GM21619 (cell line): ENCODE data around the gene CIPC.

Experiments
- ATAC-seq: cut with Tn5 transposase; IDR thresholded peaks from one replicate; pipeline ENCODE4 v1.9.1; 2021; ENCODE audit not compliant: unreplicated experiment

The CIPC gene

GRCh38 chr14:77151245-77151644 lies 53.2 kb downstream of the CIPC start:
- ATAC-seq, result no peak

- ATAC-seq, result no peak
These were observed 54.0 kb downstream of the CIPC start for GRCh38 chr14:77151918-77152588.

- no peak for ATAC-seq
These were observed 55.7 kb downstream of the CIPC start for GRCh38 chr14:77153802-77154201.

GRCh38 chr14:77154421-77154820 lies 56.4 kb downstream of the CIPC start:
- ATAC-seq, result no peak

- ATAC-seq, result no peak
These were observed 57.0 kb downstream of the CIPC start for GRCh38 chr14:77155083-77155482.

DNA sequence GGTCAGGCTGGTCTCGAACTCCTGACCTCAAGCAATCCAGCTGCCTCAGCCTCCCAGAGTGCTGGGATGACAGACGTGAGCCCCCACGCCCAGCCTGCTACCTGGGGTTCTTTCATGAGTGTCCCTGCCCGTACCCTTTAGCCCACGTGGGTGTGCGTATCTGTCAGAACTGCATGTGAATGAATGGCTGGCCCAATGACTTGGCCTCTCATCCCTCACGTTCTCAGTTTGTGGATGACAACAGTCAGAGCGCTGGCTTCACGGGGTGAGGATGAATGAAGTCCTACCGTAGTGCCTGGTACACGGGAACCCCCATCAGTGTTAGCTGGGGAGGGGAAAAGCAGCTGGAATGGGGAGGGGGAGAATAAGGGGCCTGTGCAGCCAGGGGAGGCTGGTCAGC lies 59.7 kb downstream of the CIPC start:
- ATAC-seq, result no peak

DNA sequence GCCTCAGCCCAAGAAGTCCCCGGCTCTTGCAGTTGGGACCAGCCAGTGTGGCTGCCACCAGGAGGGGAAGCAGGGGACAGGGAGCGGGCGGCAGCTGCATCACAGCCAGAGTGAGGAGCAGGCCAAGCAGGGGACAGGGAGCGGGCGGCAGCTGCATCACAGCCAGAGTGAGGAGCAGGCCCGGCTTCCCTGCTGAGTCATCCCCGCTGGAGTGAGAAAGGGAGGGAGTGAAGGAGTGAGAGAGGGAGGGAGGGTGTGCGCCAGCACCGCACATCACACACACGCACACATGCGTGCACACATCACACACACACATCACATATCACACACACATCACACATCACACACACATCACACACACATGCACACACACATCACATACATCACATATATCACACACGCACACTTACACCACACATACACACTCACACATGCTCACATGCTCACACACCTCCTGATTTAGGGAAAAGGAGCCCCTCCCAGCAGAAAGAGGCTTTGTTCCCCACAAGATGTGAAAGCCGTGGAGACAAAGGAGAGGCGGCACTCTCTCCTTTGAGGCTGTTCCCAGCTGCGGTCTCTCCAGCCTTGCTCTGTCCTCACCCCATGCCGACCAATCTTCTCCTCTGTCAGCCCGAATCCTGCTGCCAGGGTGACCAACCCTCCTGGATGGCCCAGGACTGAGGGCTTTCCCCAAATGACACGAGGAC lies 60.3 kb downstream of the CIPC start:
- no peak for ATAC-seq

DNA sequence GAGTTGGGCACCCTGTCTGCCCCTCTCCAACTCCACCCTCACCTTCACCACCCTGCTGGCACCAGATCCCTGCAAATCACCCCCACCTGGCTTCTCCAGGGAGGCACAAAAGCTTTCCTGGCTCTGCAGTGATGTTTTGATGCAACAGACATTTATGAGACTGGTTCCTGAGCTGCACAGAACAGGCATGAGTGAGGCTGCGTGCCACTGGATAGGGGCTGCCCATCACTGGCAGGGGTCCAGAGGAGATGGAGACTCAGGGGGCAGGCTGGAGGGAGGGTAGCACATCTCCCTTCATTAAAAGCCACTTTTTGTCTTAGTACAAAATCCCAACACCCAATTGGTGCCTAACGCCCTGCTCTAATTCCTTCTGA lies 60.8 kb downstream of the CIPC start:
- no peak for ATAC-seq

DNA sequence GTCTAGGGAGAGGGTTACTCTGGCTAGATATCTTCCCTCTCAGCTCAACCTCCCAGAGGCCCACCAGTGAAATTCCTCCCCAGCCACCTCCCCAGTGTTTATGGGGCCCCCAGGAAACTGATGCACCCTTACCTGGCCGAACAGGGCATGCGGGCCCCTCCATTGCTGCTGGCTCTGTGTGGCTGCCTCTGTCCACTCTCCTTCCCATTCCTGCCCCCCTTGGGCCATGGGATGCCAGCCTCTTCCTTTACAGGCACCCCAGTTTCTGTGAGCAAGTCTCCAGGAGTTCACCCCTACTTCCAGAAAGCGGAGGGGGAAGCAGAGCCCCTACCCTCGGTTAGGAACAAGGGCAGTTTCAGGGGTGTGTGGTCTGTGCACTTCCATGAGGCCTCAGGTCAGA lies 63.0 kb downstream of the CIPC start:
- ATAC-seq, result no peak
